ENCODE measurements around the gene TSPEAR. TPM values are rescaled to one million over a fixed set of nuclear protein-coding genes. Genes with fewer than 3 reads are reported as not detected.

TSPEAR gene
- total RNA-seq, 6 experiments from 2014 or later: not detected

GRCh38 chr21:44734841-44735240 lies 23.5 kb upstream of the TSPEAR start:
- H3K27me3 Mint-ChIP-seq (ENCODE audit: insufficient read depth): peaks cover 42% of the 10 kb centered on the region
- H3K4me3 Mint-ChIP-seq: no peak overlapping the region
- no peaks in the 10 kb centered on the region; the same call in 1 of the 2 replicates for H3K36me3 Mint-ChIP-seq (ENCODE audit: low read depth)
- H3K4me1 Mint-ChIP-seq (ENCODE audit: low read depth): no peaks in the 10 kb centered on the region; the same call in 1 of the 2 replicates
- H3K27ac Mint-ChIP-seq: no peak overlapping the region
- peaks cover 24% of the 10 kb centered on the region; the same call in 1 of the 2 replicates for H3K9me3 Mint-ChIP-seq
- DNase-seq: no peak
- TF ChIP-seq, protein P1, sequence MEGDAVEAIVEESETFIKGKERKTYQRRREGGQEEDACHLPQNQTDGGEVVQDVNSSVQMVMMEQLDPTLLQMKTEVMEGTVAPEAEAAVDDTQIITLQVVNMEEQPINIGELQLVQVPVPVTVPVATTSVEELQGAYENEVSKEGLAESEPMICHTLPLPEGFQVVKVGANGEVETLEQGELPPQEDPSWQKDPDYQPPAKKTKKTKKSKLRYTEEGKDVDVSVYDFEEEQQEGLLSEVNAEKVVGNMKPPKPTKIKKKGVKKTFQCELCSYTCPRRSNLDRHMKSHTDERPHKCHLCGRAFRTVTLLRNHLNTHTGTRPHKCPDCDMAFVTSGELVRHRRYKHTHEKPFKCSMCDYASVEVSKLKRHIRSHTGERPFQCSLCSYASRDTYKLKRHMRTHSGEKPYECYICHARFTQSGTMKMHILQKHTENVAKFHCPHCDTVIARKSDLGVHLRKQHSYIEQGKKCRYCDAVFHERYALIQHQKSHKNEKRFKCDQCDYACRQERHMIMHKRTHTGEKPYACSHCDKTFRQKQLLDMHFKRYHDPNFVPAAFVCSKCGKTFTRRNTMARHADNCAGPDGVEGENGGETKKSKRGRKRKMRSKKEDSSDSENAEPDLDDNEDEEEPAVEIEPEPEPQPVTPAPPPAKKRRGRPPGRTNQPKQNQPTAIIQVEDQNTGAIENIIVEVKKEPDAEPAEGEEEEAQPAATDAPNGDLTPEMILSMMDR (IDR thresholded peaks at IDR 0.05): no peak

GRCh38 chr21:44734026-44734745 lies 22.8 kb upstream of the TSPEAR start:
- H3K27ac Mint-ChIP-seq: no peak overlapping the region
- H3K9me3 Mint-ChIP-seq: peaks cover 19% of the 10 kb centered on the region; the same call in 1 of the 2 replicates
- H3K4me1 Mint-ChIP-seq (ENCODE audit: low read depth): no peaks in the 10 kb centered on the region; the same call in 1 of the 2 replicates
- peaks cover 45% of the 10 kb centered on the region for H3K27me3 Mint-ChIP-seq (ENCODE audit: insufficient read depth)
- H3K36me3 Mint-ChIP-seq (ENCODE audit: low read depth): no peaks in the 10 kb centered on the region; the same call in 1 of the 2 replicates
- TF ChIP-seq, protein P1 (IDR thresholded peaks at IDR 0.05): no peak
- H3K4me3 Mint-ChIP-seq: no peak overlapping the region
- DNase-seq: no peak

GRCh38 chr21:44732956-44733355 lies 21.6 kb upstream of the TSPEAR start:
- H3K27ac Mint-ChIP-seq: no peak overlapping the region
- TF ChIP-seq, protein P1 (IDR thresholded peaks at IDR 0.05): no peak
- no peak for DNase-seq
- H3K9me3 Mint-ChIP-seq: peaks cover 9% of the 10 kb centered on the region; the same call in 1 of the 2 replicates
- H3K4me1 Mint-ChIP-seq (ENCODE audit: low read depth): no peaks in the 10 kb centered on the region; the same call in 1 of the 2 replicates
- H3K4me3 Mint-ChIP-seq: no peak overlapping the region
- H3K36me3 Mint-ChIP-seq (ENCODE audit: low read depth): no peaks in the 10 kb centered on the region; the same call in 1 of the 2 replicates
- H3K27me3 Mint-ChIP-seq (ENCODE audit: insufficient read depth): peaks cover 50% of the 10 kb centered on the region

DNA sequence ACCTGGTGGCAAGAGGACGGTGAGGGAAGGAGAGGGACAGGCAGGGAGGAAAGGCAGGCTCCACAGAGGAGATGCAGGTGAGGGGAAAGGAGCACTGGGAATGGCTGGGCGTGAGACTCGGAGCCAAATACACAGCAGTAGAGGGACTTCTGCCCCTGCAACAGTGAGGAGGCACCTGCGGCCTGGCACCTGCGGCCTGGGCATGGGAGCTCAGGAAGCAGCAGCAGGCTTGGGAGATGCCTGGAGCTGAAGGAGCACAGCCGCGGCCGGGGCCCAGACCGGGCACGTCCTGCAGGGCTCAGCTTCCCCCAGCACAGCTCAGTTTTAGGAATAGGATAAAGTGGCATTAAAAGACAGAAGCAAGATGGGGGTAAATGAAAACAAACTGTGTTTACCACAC lies 20.9 kb upstream of the TSPEAR start:
- H3K4me3 Mint-ChIP-seq: no peak overlapping the region
- H3K36me3 Mint-ChIP-seq (ENCODE audit: low read depth): no peaks in the 10 kb centered on the region; the same call in 1 of the 2 replicates
- TF ChIP-seq, protein P1 (IDR thresholded peaks at IDR 0.05): no peak
- no peaks in the 10 kb centered on the region; the same call in 1 of the 2 replicates for H3K4me1 Mint-ChIP-seq (ENCODE audit: low read depth)
- H3K27ac Mint-ChIP-seq: no peak overlapping the region
- no peak for DNase-seq
- peaks cover 2% of the 10 kb centered on the region; the same call in 1 of the 2 replicates for H3K9me3 Mint-ChIP-seq
- H3K27me3 Mint-ChIP-seq (ENCODE audit: insufficient read depth): peaks cover 45% of the 10 kb centered on the region

GRCh38 chr21:44730951-44731579 lies 19.7 kb upstream of the TSPEAR start:
- Mint-ChIP-seq H3K36me3 (ENCODE audit: low read depth) (no peaks in the 10 kb centered on the region), H3K27me3 (ENCODE audit: insufficient read depth) (peaks cover 52% of the 10 kb centered on the region), H3K4me1 (ENCODE audit: low read depth) (no peaks in the 10 kb centered on the region; the same call in 1 of the 2 replicates), H3K4me3 (no peak overlapping the region), H3K9me3 (no peaks in the 10 kb centered on the region), H3K27ac (no peak overlapping the region)
- TF ChIP-seq, protein P1 (IDR thresholded peaks at IDR 0.05): no peak
- no peak for DNase-seq
